HG03159 (cell line): Measurements from ENCODE around the gene C20orf202.
"Not testable (repeated sequence)": the region's sequence is repeated elsewhere in the genome, so short reads cannot be mapped to it uniquely, and the experiment has no call there.

ENCODE experiments used
- ATAC-seq: cut with Tn5 transposase; IDR thresholded peaks from one replicate; pipeline ENCODE4 v1.9.1; 2021; ENCODE audit warnings: mild to moderate bottlenecking, moderate library complexity; ENCODE audit not compliant: unreplicated experiment

C20orf202 gene

DNA sequence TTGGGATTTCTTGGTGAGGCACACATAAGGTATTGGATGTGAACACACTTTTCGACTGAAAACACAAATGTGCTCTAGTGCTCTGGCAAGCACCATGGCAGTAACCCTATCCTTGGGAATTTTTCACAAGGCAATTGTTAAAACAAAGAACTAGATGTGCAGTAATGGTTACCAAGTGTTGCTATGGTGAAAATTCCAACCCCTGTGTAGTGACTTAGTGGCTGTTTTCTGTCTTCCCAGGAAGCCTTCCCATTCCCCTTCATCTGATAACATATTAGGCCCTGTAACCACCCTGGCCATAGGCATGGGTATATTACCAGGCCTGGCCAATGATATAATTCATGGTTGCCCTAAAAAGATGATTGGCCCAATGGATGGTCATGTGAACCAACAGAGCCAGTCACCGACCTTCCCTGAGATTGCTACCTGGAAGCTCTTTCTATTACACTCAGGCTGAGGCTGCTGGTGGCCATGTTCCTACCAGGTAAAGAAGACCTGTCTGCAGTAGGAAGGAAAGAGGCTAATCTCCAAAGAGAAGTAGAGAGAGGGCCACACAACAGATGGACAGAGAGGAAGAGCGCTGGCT is 4.1 kb downstream of the C20orf202 start:
- no peak for ATAC-seq

DNA sequence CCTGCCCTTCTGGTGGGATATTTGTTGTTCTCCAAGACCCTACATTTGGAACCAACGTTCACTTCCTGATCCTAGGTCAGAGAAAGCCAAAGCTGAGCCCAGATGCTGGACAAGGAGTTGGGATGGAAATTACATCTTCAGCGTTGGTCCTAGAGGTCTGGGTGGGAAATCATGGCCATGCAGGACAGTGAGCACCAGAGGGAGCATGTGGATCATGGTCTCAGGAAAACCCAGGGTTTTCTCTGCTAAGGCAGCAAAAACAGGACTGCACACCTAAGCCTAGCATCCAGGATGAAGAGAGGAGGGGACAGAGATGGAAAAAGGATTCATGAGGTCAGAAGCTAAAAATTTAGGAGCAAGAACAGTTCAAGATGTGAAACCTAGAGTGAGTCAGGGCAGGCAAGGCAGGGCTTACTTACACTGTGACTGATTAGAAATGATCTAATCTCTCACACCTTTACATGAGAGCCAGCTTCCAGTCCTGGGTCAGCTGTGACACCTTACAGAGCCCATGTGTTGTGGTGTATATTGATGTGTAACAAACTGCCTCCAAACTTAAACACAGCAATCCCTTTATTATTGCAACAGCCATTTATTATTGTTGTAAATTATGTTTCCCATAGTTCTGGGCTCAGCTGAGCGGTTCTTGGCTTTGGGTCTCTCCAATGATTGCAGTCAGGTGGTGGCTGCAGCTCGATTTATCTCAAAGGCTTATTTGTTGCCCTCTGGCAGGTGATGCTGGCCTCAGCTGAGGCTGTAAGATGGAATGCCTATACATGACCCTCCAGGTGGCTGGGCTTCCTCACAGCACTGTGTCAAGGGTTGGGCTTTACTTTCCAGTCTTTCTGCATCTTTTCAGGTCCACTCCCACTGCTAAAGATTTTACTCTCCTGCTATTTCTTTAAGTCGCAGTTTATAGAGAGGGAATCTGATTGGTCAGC is 6.5 kb downstream of the C20orf202 start:
- ATAC-seq: no peak

DNA sequence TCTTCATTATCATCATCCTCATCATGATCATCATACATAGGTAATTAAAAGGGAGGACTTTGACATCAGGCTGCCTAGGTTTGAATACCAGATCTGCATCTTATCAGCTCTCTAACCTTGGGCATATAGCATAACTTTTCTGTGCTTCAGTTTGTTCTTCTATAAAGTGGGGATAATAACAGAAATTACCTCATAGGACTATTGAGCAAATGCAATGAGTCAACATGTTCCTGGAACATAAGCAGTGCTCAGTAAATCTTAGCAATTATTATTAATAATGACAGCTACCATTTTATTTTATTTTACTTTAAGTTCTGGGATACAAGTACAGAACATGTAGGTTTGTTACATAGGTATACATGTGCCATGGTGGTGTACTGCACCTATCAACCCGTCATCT is 7.2 kb downstream of the C20orf202 start:
- no peak for ATAC-seq

DNA sequence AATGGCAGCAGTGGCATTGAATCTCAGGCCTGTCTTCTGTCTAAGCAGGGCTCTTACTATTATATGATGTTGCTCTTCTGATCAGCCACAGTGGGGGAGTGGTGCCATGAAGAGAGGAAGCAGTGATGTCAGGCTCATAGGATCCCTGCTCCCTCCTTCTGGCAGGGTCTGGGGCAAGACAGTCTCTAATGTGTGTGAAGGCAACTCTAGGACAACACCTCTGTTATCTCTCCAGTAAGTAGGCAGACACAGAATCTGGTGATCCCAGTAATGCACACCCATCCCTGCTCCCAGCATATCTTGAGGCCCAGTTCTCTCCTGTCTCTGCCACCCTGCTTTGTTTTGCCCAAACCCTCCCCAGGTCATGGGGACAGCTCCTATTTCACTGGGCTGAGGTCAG is 8.8 kb downstream of the C20orf202 start:
- no peak for ATAC-seq

DNA sequence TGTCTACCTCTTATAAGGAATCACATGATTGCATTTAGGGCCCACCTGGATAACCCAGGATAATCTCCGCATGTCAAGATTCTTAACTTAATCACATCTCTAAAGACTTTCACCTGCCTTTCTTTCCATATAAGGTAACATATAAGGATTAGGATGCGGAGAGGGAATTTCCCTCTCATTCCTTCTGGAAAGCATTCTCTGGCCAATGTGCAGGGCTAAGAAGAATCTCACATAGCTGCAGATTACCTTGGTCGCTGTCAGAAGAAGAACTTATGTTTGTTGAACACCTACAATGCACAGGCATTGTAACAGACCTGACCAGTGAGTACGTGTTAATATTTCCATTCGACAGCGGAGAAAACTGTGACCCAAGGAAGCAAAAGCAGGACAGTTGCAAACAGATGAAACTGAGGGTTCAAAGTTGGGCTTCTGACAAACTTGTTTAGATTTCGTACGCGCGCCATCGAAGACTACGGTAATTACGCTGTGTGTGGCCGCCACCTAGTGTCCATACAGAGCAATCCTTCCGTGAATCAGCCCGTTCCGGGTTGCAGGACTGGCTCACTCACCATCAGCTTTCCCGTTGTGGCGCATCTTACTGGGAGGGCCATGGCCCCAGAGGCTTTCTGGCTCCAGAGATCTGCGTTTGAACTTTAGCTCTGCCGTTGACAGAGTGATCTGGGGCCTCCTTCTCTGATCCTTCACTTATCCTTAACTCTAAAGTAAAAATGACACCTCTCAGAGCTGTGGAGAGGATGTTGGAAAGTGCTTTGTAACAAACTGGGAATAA is 9.5 kb downstream of the C20orf202 start:
- peak; percentile 74 for ATAC-seq

DNA sequence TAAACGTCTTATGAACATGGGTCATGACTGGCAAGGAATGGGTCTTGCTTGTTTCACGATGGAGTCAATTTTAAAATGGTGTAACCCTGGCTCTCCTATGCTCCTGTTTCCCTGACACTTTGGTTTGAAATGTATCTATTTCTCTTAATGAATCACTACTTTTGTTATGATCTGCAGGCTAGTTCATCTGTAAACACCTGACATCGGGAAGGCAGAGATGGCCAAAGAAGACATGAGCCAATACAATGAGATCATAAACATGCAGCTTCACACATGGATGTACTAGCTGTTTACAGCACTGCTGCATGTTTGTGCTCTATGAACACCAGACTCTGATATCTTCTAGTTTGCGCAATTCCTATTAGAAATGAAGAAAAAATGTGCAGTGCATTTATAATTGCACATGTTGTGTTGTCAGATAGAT is 11.6 kb downstream of the C20orf202 start:
- no peak for ATAC-seq

DNA sequence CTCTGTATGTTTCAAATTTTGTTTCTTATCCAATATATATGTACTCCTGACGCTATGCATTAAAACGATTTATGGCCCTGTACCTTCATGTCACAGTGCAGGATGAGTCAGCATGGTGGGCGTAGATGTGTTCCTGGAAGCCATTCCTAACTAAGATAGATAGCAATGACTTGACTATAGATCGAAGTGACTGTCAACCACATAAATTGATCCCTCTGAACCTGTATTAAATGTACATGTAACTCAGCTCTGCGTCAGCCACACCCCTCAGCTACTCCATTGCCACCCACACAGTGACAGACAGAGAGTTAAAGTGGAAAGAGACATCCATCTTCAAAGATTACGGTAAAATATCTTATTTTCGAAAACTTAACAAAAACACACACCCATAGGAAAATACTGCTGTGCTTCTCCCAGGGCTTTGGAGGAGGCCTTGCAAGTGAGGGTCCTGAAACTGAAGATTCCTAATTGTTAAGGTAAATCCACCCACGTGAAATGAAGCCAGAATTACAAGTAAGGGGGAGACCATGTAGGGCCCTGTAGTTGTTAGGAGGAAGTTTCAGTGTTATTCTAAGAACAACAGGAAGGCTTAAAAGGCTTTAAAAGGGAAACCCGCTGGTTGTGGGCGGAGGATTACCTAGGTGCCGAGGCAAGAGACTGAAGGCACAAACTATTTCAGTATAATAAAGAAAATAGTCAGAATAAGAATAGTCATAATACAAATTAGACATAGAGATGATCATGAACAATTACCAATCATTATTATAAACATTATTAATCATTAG is 12.3 kb downstream of the C20orf202 start:
- ATAC-seq: no peak

DNA sequence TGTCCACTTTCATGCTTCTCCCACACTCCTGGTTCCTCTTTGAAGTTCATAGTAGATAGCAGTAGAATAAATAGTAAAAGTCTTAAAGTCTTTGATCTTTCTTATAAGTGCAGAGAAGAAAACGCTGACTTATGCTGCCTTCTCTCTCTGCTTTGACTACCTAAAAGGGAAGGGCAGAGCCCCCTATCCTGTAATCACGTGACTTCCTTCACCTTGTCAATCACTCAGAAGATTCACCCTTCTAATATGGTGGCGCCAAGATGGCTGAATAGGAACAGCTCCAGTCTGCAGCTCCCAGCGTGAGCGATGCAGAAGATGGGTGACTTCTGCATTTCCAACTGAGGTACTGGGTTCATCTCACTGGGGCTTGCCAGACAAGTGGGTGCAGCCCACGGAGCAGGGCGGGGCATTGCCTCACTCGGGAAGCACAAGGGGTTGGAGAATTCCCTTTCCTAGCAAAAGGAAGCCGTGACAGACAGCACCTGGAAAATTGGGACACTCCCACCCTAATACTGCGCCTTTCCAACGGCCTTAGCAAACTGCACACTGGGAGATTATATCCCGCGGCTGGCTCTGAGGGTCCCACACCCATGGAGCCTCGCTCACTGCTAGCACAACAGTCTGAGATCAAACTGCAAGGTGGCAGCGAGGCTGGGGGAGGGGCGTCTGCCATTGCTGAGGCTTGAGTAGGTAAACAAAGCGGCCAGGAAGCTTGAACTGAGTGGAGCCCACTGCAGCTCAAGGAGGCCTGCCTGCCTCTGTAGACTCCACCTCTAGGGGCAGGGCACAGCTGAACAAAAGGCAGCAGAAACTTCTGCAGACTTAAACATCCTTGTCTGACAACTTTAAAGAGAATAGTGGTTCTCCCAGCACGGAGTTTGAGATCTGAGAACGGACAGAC is 13.5 kb downstream of the C20orf202 start:
- ATAC-seq: not testable (repeated sequence)

DNA sequence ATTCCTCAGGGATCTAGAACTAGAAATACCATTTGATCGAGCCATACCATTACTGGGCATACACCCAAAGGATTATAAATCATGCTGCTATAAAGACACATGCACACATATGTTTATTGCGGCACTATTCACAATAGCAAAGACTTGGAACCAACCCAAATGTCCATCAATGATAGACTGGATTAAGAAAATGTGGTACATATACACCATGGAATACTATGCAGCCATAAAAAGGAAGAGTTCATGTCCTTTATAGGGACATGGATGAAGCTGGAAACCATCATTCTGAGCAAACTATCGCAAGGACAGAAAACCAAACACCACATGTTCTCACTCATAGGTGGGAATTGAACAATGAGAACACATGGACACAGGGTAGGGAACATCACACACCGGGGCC is 19.5 kb downstream of the C20orf202 start:
- not testable (repeated sequence) for ATAC-seq

DNA sequence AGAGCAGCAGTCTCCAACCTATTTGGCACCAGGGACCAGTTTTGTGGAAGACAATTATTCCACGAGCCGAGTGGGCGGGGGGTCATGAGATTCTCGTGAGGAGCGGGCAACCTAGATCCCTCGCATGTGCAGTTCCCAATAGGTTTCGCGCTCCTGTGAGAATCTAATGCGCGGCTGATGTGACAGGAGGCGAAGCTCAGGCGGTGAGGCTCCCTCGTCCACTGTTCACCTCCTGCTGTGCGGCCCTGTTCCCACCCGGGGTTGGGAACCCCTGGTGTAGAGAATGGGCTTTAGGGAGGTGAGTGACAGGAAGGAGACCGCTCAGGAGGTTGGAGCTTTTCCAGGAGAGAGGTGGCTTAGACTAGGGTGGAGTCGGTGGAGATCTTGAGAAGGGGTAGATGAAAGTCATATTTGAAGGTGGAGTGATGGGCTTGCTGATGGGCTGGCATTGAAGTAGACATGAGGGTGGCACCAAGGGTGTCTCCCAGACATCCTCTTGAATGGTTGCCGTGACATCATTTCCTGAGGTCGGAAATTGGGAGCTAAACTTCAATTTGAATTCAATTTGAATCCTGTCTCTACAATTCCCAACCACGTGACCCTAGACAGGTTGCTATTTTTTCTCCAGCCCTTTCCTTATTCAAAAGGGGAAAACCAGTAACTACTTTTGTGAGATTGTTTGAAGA is 21.1 kb downstream of the C20orf202 start:
- no peak for ATAC-seq

DNA sequence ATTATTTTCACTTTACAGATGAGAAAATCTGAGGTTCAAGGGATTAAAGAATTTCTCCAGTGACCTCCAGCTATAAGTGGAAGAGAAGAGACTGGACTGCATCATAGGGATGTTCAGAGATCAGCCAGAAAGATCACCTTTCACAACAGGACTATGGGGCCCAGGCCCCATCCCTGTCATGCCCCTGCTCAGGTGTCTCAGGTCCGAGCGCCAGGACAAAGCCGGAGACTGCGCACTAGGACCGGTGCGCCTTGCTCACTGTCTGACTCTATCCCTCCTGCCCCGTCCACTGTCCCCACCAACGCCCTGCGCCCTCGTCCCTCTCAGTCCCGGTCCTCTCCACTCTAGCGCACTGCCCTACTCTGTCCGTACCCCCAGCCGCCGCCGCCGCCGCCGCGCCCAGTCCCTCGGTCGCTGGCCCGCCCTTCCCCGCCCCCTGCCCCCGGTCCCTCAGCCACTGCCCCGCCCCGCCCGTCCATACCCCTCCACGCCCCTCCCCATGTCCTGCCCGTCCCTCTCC is 22.1 kb downstream of the C20orf202 start:
- ATAC-seq: no peak

DNA sequence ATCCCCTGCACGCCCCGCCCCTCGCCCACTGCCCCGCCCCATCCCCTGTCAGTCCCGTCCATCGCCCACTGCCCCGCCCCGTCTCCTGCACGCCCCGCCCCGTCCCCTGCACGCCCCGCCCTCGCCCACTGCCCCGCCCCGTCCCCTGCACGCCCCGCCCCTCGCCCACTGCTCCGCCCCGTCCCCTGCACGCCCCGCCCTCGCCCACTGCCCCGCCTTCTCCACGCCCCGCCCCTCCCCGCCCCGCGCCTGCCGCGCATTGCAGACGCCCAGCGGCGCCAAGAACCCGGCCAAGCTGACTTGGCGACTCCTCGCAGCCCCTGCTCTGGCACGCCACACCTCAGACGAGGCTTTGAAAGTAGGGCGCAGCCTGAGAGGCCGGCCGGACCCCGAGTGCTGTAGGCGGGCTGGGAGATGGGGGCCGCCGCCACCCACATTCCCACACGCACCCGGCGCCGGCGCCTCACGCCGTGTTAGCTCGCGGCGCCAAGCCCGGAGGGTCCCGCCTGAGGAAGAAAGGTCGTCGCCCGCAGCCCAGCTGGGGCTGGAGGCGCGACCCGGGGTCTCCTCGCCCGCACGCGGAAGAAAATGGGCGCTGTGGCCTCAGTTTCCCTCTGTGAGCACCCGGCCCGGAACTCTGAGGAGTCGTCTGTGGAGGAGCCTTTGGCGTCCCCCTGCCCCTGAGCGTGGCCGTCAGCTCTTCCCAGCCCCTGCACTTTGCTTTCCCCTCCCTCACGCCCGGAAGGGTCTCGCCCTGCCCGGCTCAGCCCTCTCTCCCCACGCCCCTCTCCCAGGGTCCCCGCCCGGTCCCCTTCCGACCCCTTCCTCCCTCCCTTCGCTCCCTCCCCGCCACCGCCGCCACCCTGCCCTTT is 22.8 kb downstream of the C20orf202 start, which contains the start of gene RAD21L1:
Gene RAD21L1 (plus strand): TSS at position 262 of the 872 bp plus-strand sequence. CDS start 2,410 bp downstream, outside the sequence.
- ATAC-seq: peak; percentile 49

DNA sequence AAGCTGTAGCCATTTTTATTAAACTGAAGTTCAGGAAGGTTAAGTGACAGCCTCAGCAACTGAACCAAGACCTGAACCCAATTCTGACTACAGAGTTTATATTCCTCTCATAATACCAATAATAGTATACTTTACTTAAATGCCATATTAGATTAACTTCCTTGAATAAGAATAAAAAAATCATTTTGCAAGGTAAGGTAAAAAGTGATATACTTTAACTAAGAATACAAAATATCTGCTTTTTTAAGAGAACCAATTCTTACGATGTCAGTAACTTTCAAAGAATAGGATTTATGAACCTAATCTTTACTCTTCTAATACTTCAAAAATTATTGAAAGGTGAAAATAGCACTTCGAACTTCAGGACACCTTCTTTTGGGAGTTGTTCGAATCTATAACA is 26.3 kb downstream of the C20orf202 start:
- no peak for ATAC-seq

DNA sequence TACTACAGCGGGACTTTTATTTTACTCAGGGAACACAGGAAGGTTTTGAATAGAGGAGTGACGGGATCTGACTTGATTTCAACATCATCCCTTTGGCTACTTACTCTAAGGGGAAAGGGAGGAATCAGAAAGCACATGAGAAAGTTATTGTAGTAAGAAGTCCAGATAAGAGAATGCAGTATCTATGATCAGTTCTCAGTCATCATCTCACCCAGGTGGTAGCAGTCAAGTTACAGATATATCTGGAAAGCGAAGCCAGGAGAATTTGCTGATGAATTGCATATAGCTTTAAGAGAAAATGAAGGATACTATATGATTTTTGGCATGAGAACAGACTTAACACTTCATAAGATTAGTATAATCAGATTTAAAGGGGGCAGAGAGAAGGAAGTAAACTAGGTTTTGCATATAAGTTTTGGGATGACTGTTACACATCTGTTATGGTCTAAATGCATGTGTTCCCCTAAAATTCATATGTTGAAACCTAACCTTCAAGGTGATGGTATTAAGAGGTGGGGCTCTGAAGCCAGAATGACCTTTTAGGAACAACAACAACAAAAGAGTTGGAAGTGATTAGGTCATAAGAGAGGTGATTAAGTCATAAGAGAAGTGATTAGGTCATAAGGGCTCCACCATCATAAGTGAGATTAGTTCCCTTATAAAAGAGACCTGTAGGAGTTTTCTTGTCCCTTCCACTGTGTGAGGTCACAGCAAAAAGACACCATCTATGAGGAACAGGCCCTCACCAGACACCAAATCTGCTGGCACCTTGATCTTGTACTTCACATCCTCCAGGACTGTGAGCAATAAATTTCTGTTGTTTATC is 29.2 kb downstream of the C20orf202 start:
- ATAC-seq: peak; percentile 53

DNA sequence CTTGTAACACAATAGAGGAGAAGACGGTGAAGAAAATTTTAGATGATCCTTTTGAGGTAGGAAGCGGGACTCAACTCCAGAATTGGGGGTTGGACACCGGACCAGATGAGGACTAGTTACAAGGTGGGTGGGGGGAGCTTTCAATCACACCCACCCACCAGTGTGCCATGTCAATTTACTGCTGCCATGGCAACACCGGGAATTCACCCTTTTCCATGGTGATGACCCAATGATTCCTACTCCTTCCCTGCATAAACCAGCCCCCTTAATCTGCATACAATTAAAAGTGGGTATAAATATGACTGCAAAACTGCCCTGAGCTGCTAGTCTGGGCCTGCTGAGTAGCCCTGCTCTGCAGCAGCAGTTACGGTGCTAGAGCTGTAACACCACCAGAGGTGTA is 37.3 kb downstream of the C20orf202 start:
- ATAC-seq: no peak

DNA sequence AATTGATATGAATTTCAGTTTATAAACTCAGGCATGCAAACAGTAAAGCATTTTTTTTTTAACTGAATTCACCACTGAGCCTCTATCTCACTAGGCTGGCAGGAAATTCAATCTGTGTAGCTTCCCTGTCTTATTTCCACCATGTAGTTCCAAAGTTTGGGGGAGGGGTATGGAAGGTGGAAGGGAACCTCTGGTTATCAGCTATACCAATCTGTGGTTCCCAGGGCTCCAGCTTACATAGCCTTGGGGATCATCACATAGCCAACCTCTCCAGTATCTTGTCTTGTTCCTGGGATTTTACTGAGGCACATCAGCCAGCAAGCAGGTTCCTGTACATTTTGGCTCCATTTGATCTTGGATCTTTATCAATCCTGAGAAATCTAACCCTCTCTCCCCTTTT is 38.2 kb downstream of the C20orf202 start:
- ATAC-seq: no peak

DNA sequence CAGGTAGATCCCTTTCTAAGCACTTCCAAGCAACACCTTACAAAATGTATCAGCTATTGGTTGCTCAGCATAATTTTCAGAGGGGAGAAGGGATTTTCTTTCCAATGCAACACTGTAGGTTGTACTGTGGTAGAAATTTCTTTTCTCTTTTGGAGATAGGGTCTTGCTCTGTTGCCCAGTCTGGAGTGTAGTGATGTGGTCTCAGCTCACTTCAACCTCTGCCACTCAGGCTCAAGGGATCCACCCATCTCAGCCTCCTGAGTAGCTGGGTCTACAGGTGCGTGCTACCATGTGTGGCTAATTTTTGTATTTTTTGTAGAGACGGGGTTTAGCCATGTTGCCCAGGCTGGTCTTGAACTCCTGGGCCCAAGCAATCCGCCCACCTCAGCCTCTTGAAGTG is 38.8 kb downstream of the C20orf202 start:
- ATAC-seq: no peak
